GM19193 (cell line): Measurements from ENCODE around the gene NMNAT2.

ENCODE experiments used
- POLR2A ChIP-seq: IDR thresholded peaks from 4 replicates; pipeline ENCODE4 v1.6.1; 2011; ENCODE audit not compliant: insufficient read depth, insufficient read length; ENCODE audit errors: extremely low read depth

Gene NMNAT2

GRCh38 chr1:183291802-183292514, 126.2 kb downstream of the NMNAT2 start:
- TF ChIP-seq POLR2A = no peak

DNA sequence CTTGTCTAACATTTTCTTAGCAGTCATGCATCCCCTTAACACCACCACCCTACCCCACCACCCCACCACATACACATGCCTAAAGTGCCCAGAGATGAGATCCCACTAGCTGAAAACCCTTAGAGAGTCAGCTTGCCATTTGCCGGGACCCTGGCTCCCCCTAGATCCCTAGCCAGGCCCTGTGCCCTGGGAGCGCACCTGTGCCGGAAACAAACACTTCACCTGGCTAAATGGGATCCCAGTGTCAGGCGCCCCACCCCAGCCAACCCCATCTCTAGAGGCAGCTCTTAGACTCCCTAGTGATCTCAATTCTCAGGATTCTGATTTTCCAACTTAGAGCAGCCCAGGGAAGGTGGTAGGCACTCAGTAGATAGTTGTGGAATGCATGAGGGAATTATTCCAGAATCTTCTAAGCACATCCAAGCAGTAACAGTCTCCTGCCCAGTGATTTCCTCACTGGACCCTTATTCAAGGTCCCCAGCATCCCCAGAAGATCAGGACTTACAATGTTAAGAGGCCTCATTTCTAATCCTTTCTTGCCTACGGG, 126.9 kb downstream of the NMNAT2 start:
- no peak for TF ChIP-seq POLR2A

DNA sequence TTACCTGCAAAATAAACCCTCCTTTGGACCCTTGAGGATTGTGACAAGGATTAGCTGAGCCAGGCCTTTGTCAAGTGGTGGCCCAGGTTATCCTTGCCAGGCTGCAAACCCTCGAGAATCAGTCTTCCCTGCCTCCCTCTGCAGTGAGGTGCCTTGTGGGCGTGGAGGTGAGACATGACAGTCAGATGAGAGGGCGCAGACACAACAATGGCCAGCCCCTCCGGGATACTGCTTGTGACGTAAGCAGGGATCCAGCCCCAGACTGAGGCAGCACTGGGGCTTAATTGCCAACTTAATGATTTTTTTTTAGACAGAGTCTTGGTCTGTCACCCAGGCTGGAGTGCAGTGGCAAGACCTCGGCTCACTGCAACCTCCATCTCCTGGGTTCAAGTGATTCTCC, 127.6 kb downstream of the NMNAT2 start:
- no peak for TF ChIP-seq POLR2A

GRCh38 chr1:183289051-183289496, 129.1 kb downstream of the NMNAT2 start:
- no peak for TF ChIP-seq POLR2A

GRCh38 chr1:183288583-183288982, 129.6 kb downstream of the NMNAT2 start:
- TF ChIP-seq POLR2A = no peak

DNA sequence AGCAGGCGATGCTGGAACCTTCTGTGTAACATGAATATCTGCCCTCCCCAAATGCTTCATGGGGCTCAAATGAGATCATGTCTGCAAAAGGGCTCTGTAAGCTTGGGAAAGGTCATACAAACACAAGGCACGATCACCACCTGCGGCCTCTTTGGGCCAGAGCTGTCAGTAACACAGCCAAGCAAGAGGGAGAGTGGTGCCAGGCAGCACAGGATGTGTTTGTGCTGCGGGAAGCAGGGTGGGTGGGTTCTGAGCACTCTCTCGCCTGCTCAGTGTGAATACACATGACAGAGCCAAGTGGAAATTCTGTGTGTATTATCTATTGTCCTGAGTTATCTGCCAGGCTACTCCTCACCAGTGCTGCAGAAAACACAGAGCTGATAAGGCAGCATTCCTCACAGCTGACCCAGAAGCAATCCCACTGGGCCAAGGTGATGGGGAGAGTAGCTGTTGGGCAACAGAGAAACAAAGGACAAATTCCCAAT, 130.9 kb downstream of the NMNAT2 start:
- TF ChIP-seq POLR2A = no peak

GRCh38 chr1:183285746-183286145, 132.4 kb downstream of the NMNAT2 start:
- TF ChIP-seq POLR2A = no peak

DNA sequence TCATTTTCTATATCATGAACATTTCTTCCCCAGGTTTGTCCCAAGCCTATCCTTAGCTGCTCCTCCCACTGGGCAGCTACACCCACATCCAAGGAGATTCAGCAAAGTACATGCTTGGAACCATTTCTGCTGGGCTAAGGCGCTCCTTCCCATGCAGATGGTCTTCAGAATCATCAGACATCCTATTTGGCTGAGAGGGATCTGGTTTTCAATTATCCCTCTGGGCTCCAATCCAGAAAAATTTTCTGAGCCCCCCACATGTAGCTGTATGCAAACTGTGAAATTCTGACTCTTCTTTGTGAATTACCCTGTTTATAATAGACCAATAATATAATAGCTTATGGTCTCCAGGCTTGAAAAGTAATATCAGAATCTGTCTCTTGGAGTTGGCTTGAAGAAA, 132.9 kb downstream of the NMNAT2 start:
- TF ChIP-seq POLR2A = no peak

DNA sequence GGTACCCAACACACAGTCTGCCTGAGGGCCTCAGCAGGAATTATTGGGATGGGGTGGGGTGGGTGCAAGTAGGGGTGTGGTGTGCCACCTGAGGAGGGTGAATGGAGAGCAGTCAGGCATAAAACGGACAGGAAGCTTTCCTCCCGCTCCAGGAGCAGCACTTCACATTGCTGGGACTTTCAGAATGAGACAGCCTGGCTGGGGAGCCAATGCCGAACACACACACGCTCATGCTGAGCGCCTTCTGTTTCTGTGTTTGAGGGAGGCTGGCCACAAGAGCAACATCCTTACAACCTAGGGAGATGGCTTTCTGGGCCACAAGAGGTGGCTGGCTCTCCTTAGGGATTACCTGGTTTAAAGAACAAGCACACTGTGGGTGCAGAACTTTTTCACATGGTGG, 134.1 kb downstream of the NMNAT2 start:
- TF ChIP-seq POLR2A = no peak

DNA sequence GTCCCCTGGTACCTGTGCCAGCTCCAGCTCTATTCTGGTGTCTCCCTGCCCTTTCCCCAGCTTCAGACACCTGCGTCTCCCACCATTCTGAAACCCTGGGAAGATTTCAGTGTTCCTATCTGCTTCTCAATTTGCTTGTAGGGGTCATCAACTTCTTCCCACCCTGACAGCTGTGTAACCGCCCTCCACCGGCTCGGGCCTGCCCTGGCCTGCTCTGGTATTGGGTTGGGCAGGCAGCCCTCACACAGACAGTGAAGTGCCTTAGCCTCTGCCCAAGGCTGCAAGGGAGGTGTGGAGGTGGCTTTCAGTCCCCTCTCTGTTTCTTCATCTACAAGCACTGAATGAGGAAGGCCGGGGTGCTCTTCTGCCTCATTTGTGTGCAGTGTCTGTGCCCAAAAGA, 134.9 kb downstream of the NMNAT2 start:
- TF ChIP-seq POLR2A = no peak

- TF ChIP-seq POLR2A = no peak
Observed at GRCh38 chr1:183282101-183282855, 135.9 kb downstream of the NMNAT2 start.

DNA sequence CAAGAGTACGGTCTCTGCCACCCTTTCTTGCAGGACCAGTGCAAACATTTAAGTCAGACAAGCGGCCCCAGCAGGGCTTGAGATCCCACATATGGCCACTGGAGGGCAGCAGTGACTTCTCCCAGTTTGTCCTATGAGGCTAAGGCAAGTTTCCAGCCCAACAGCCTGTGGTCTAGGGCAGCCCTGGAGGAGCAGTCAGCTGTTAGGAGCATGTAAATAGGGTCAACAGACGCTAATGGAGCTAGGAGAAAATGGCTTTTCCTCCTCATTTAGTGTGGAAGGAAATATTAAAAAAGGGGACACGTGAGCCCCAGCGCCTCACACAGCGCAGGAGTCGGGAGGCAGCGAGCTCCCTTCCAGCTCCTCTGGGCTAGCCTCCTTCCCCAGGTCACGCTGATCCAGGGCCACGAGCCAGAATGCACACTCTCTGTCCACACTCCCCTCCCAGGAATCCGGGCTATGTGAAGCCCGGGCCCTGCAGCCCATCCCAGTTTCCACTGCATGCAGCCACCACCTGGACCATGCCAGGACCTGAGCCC, 136.6 kb downstream of the NMNAT2 start:
- TF ChIP-seq POLR2A = no peak

DNA sequence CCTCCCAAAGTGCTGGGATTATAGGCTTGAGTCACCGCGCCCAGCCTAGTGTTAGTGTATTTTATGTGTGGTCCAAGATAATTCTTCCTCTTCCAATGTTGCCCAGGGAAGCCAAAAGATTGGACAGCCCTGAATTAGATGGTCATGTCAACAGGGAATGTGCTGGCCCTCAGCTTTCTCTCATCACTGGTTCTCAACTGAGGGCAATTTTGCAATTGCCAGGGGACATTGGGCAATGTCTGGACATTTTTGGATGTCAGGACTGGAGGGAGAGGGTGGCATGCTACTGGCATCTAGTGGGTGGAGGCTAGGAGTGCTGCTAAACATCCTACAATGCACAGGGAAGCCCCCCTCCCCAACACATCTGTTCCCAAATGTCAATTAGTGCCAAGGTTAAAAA, 137.1 kb downstream of the NMNAT2 start:
- no peak for TF ChIP-seq POLR2A

DNA sequence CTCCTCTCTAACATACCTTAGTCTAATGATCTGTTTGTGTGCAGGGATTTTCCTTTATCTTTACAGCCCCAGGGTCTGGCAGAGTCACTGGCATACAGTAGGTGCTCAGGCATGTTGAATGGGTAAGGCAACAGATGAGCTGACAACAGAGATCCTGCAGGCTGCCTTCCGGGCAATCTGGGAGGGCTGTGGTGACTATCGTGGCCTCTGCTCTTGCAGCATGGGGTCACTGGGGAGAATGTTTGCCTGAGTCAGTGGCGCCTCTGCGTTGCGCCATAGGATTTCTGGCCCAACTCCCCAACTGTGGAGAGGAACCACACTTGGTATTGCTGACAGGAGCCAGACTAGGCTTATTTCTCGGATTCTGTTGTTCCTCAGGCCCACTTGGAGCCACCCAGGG, 138.3 kb downstream of the NMNAT2 start:
- TF ChIP-seq POLR2A = no peak
